ENCODE data around the gene HELZ.

DNA sequence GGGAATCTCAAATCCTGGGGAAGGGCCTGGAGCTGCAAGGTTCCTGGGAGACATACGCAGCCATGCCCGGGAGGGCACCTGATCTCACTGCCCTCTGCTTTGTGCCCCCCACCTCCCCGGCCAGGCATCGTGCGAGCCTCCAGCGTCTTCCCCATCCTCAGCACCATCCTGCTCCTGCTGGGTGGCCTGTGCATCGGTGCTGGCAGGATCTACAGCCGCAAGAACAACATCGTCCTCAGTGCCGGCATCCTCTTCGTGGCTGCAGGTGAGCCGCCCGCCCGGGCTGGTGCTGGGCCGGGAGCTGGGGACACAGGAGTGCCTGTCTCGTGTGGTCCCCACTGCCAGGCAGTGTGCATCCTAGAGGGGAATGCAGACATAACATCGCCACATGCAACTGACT, 220.3 kb downstream of the HELZ start:
- TF ChIP-seq MAX (IDR thresholded peaks at IDR 0.05) (no peak), CTCF (IDR thresholded peaks at IDR 0.05; ENCODE audit: low read depth, low read length, missing input control) (no peak), TAF1 (conservative IDR thresholded peaks at IDR 0.05) (no peak), RAD21 (IDR thresholded peaks at IDR 0.05) (no peak)
- TF ChIP-seq, protein P1, sequence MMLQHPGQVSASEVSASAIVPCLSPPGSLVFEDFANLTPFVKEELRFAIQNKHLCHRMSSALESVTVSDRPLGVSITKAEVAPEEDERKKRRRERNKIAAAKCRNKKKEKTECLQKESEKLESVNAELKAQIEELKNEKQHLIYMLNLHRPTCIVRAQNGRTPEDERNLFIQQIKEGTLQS (IDR thresholded peaks at IDR 0.05), result no peak
